GM23338 (cell line): ENCODE measurements around the gene EP400. TPM values are rescaled to one million over a fixed set of nuclear protein-coding genes. Genes with fewer than 3 reads are reported as not detected.
"Not testable (repeated sequence)": the region's sequence is repeated elsewhere in the genome, so short reads cannot be mapped to it uniquely, and the experiment has no call there.

Experiments used
- ATAC-seq: fragments of 200-7000 bp; cut with Tn5 transposase; 3 replicates; pipeline ENCODE4 v1.9.1; 2020
- DNase-seq: peaks from one replicate; pipeline ENCODE4 v3.0.0-alpha.2; 2015; ENCODE audit warnings: low spot score
- H2AFZ ChIP-seq: fragments of 200-600 bp; sonication (generic); 2 replicates; pipeline ENCODE4 v1.8.0; 2016; ENCODE audit warnings: antibody characterized with exemption, mild to moderate bottlenecking, moderate library complexity
- H3F3A ChIP-seq: fragments of 200-600 bp; sonication (generic); replicated peaks from 2 replicates; pipeline ENCODE4 v1.8.0; 2017; ENCODE audit warnings: antibody characterized with exemption, mixed run types, low read depth
- H3K27ac ChIP-seq: fragments of 200-600 bp; sonication (generic); 2 replicates; pipeline ENCODE4 v1.6.1; 2016; ENCODE audit warnings: low read depth
- H3K27me3 ChIP-seq: fragments of 200-600 bp; sonication (generic); 2 replicates; pipeline ENCODE4 v1.8.0; 2016; ENCODE audit warnings: mild to moderate bottlenecking, mixed run types, moderate library complexity; ENCODE audit not compliant: insufficient read depth
- H3K36me3 ChIP-seq: fragments of 200-600 bp; sonication (generic); 2 replicates; pipeline ENCODE4 v1.8.0; 2016; ENCODE audit warnings: mild to moderate bottlenecking; ENCODE audit not compliant: insufficient read depth
- H3K4me1 ChIP-seq: fragments of 200-600 bp; sonication (generic); 2 replicates; pipeline ENCODE4 v1.8.0; 2016; ENCODE audit warnings: mild to moderate bottlenecking, moderate library complexity; ENCODE audit not compliant: insufficient read depth
- H3K4me2 ChIP-seq: fragments of 200-600 bp; sonication (generic); 2 replicates; pipeline ENCODE4 v1.7.1; 2017; ENCODE audit warnings: mixed run types
- H3K4me3 ChIP-seq: fragments of 200-600 bp; sonication (generic); 2 replicates; pipeline ENCODE4 v1.6.1; 2016; ENCODE audit warnings: mixed run types
- H3K79me2 ChIP-seq: fragments of 200-600 bp; sonication (generic); replicated peaks from 2 replicates; pipeline ENCODE4 v1.8.0; 2017; ENCODE audit warnings: mild to moderate bottlenecking; ENCODE audit not compliant: insufficient read depth
- H3K9me2 ChIP-seq: fragments of 200-600 bp; sonication (generic); 2 replicates; pipeline ENCODE4 v1.8.0; 2017; ENCODE audit not compliant: insufficient read depth
- H4K20me1 ChIP-seq: fragments of 200-600 bp; sonication (generic); replicated peaks from 2 replicates; pipeline ENCODE4 v1.8.0; 2017; ENCODE audit warnings: mild to moderate bottlenecking; ENCODE audit not compliant: insufficient read depth
- H3K27ac Mint-ChIP-seq: 2 replicates; pipeline ENCODE4 v1.8.0; 2020; ENCODE audit warnings: inconsistent platforms, mild to moderate bottlenecking, moderate library complexity, mixed read lengths
- H3K27me3 Mint-ChIP-seq: 3 replicates; pipeline ENCODE4 v1.8.0; 2022; ENCODE audit warnings: low read depth, mild to moderate bottlenecking, moderate library complexity, mixed read lengths, inconsistent platforms; ENCODE audit not compliant: insufficient read depth, poor library complexity
- H3K36me3 Mint-ChIP-seq: 3 replicates; pipeline ENCODE4 v1.8.0; 2021; ENCODE audit warnings: low read depth, mild to moderate bottlenecking, inconsistent platforms, moderate library complexity, mixed read lengths
- H3K4me1 Mint-ChIP-seq: 3 replicates; pipeline ENCODE4 v1.8.0; 2020; ENCODE audit warnings: mild to moderate bottlenecking, inconsistent platforms, mixed read lengths
- H3K4me3 Mint-ChIP-seq: 3 replicates; pipeline ENCODE4 v1.8.0; 2021; ENCODE audit warnings: moderate library complexity, mild to moderate bottlenecking, inconsistent platforms, mixed read lengths
- H3K9me3 Mint-ChIP-seq: 3 replicates; pipeline ENCODE4 v1.8.0; 2020; ENCODE audit warnings: moderate library complexity, mild to moderate bottlenecking, inconsistent platforms, mixed read lengths
- CREB1 ChIP-seq: fragments of 250-450 bp; sonication (Bioruptor Pico); IDR thresholded peaks from 2 replicates; pipeline ENCODE4 v1.5.0; 2020; ENCODE audit warnings: low read depth, mild to moderate bottlenecking, moderate library complexity
- ETS1 ChIP-seq: IDR thresholded peaks from 2 replicates; pipeline ENCODE4 v1.6.1; 2016; ENCODE audit warnings: antibody characterized with exemption
- EZH2 ChIP-seq: fragments of 200-600 bp; sonication (generic); IDR thresholded peaks from one replicate; pipeline ENCODE4 v1.8.0; 2017; ENCODE audit warnings: antibody characterized with exemption, mild to moderate bottlenecking, low read depth; ENCODE audit not compliant: unreplicated experiment
- POLR2AphosphoS5 ChIP-seq: IDR thresholded peaks from 2 replicates; pipeline ENCODE4 v1.6.1; 2016; ENCODE audit warnings: antibody characterized with exemption, low read depth
- REST ChIP-seq: IDR thresholded peaks from one replicate; pipeline ENCODE4 v1.6.1; 2018; ENCODE audit warnings: antibody characterized with exemption; ENCODE audit not compliant: unreplicated experiment
- ZNF462 ChIP-seq: fragments of 250-450 bp; sonication (Bioruptor Pico); IDR thresholded peaks from 2 replicates; pipeline ENCODE4 v1.5.0; 2020; ENCODE audit warnings: mild to moderate bottlenecking, moderate library complexity
- polyA plus RNA-seq: library from polyadenylated mRNA; unstranded; fragments of >200 nt; fragmentation: Nextera tagmentation; extraction: Ambion mirVana; gene quantifications from 2 replicates; pipeline ENCODE4 v1.2.1, GENCODE V29; 2016
- total RNA-seq: library from RNA; depleted of rRNA; stranded (reverse); fragments of >200 nt; shearing (Covaris generic); gene quantifications from 2 replicates; pipeline ENCODE4 v1.2.3, GENCODE V29; 2014

EP400 gene
- total and polyA plus RNA-seq, 2 experiments from 2014 or later, result 26.3 to 57.2 TPM

- no peak for TF ChIP-seq ZNF462 (CRISPR knock-in tag)
Observed at GRCh38 chr12:132102297-132102696, 152.6 kb downstream of the EP400 start (continued).

- not testable (repeated sequence) for H2AFZ ChIP-seq, H3F3A ChIP-seq, H3K27me3 ChIP-seq, H3K27me3 Mint-ChIP-seq, H3K4me3 Mint-ChIP-seq, H3K36me3 ChIP-seq, H3K4me3 ChIP-seq, H3K4me1 ChIP-seq, H3K9me3 Mint-ChIP-seq, H3K9me2 ChIP-seq, H3K27ac ChIP-seq, DNase-seq, H4K20me1 ChIP-seq, H3K4me2 ChIP-seq
- peak overlapping the region; percentile 30; the same call in 1 of the 2 replicates for H3K27ac Mint-ChIP-seq
- H3K79me2 ChIP-seq, result peaks cover 13% of the 10 kb centered on the region; the same call in 1 of the 2 replicates
- 0 out of 3 replicates have a peak, but pooled peaks have one; percentile 15 for ATAC-seq
- H3K36me3 Mint-ChIP-seq, result peaks cover 28% of the 10 kb centered on the region
- peaks cover 13% of the 10 kb centered on the region for H3K4me1 Mint-ChIP-seq
Observed at GRCh38 chr12:132103072-132103471, 153.3 kb downstream of the EP400 start.

- peaks cover 5% of the 10 kb centered on the region; the same call in 1 of the 2 replicates for H4K20me1 ChIP-seq
- no peak for DNase-seq
- H3K4me3 ChIP-seq, result no peak overlapping the region
- H3K27ac Mint-ChIP-seq, result peak overlapping the region; percentile 30; the same call in 1 of the 2 replicates
- peaks cover 20% of the 10 kb centered on the region for H3K4me1 Mint-ChIP-seq
- peak; percentile 61 for ATAC-seq
- H3K36me3 Mint-ChIP-seq, result peaks cover 24% of the 10 kb centered on the region
- H3K27me3 ChIP-seq, result no peaks in the 10 kb centered on the region
- H3K36me3 ChIP-seq, result 0 out of 2 replicates have a peak, but pooled peaks cover 6% of the 10 kb centered on the region
- peaks cover 2% of the 10 kb centered on the region for H3K27me3 Mint-ChIP-seq
- no peaks in the 10 kb centered on the region for H3K4me1 ChIP-seq
- no peak overlapping the region for H2AFZ ChIP-seq
- no peak overlapping the region for H3K27ac ChIP-seq
- H3F3A ChIP-seq, result no peaks in the 10 kb centered on the region
- H3K4me2 ChIP-seq, result no peak overlapping the region
- H3K4me3 Mint-ChIP-seq, result no peak overlapping the region
- H3K9me2 ChIP-seq, result no peaks in the 10 kb centered on the region
- no peaks in the 10 kb centered on the region; the same call in 1 of the 3 replicates for H3K9me3 Mint-ChIP-seq
- 0 out of 2 replicates have a peak, but pooled peaks cover 9% of the 10 kb centered on the region for H3K79me2 ChIP-seq
- TF ChIP-seq REST (no peak), ETS1 (no peak), CREB1 (no peak), POLR2AphosphoS5 (no peak), EZH2 (no peak)
Observed at GRCh38 chr12:132103542-132104308, 154.0 kb downstream of the EP400 start.
